H1 (cell line): ENCODE data around the gene ZNF189. TPM values are rescaled to one million over a fixed set of nuclear protein-coding genes. Genes with fewer than 3 reads are reported as not detected.

Experiments used
- CTCF ChIA-PET: fragments of 300-600 bp; sonication (Branson Sonifier 250); formaldehyde crosslinking; loops from one replicate; lab custom pipeline; 2021; ENCODE audit not compliant: partially characterized antibody; lab: Charles Lee
- POLR2A ChIA-PET: fragments of 300-600 bp; sonication (Branson Sonifier 250); formaldehyde crosslinking; loops from one replicate; lab custom pipeline; 2021; ENCODE audit warnings: inconsistent platforms; ENCODE audit not compliant: partially characterized antibody; lab: Charles Lee
- DNase-seq, 2 experiments: peaks; one replicate each; pipeline versions ENCODE4 v3.0.0 to v3.0.0-alpha.2; 2010 to 2022; ENCODE audit warnings: low spot score in 2 of 2, low read depth in 1 of 2, mixed read lengths in 1 of 2
- FAIRE-seq: peaks from 2 replicates; lab custom pipeline; 2011; peaks lifted over from hg19 to GRCh38; lab: Jason Lieb, UNC
- H2AFZ ChIP-seq: 2 replicates; pipeline ENCODE4 v1.8.1; 2012; ENCODE audit warnings: low read length, inconsistent platforms
- H2AK5ac ChIP-seq: 2 replicates; pipeline ENCODE4 v1.6.1; 2013; ENCODE audit warnings: low read depth, low read length
- H2BK120ac ChIP-seq: replicated peaks from 2 replicates; pipeline ENCODE3; 2013; ENCODE audit warnings: low read depth, low read length, inconsistent platforms
- H2BK12ac ChIP-seq: 2 replicates; pipeline ENCODE4 v1.6.1; 2013; ENCODE audit warnings: low read depth, low read length
- H2BK15ac ChIP-seq: 2 replicates; pipeline ENCODE4 v1.6.1; 2013; ENCODE audit warnings: low read length
- H2BK20ac ChIP-seq: 2 replicates; pipeline ENCODE4 v1.6.1; 2013; ENCODE audit warnings: low read length
- H2BK5ac ChIP-seq: 2 replicates; pipeline ENCODE4 v1.6.1; 2013; ENCODE audit warnings: low read depth, low read length
- H3K14ac ChIP-seq: 2 replicates; pipeline ENCODE4 v1.6.1; 2013; ENCODE audit warnings: inconsistent platforms; ENCODE audit not compliant: insufficient read length
- H3K18ac ChIP-seq: 2 replicates; pipeline ENCODE4 v1.6.1; 2013; ENCODE audit warnings: low read length; ENCODE audit errors: extremely low read depth
- H3K23ac ChIP-seq: 2 replicates; pipeline ENCODE4 v1.6.1; 2013; ENCODE audit warnings: inconsistent platforms; ENCODE audit not compliant: insufficient read length
- H3K23me2 ChIP-seq: 2 replicates; pipeline ENCODE4 v1.6.1; 2013; ENCODE audit warnings: low read depth, low read length
- H3K27ac ChIP-seq: 2 replicates; pipeline ENCODE4 v1.6.1; 2011; ENCODE audit warnings: low read depth, low read length, inconsistent platforms
- H3K27me3 ChIP-seq, 4 experiments: replicated peaks in 1 of 4; 1 replicate in 1 of 4; 2 replicates in 3 of 4; pipeline versions ENCODE4 v1.6.1 to v1.8.1; 2011 to 2013; ENCODE audit warnings: low read length in 3 of 4, mild to moderate bottlenecking in 3 of 4, inconsistent platforms in 2 of 4, mixed read lengths in 2 of 4, moderate library complexity in 1 of 4; ENCODE audit not compliant: control insufficient read depth in 3 of 4, insufficient read depth in 3 of 4; ENCODE audit errors: extremely low read depth in 1 of 4
- H3K36me3 ChIP-seq, 4 experiments: 2 replicates each; pipeline versions ENCODE4 v1.6.1 to v1.8.1; 2011 to 2013; ENCODE audit warnings: mild to moderate bottlenecking in 4 of 4, low read length in 3 of 4, moderate library complexity in 2 of 4, control low read depth in 1 of 4, inconsistent platforms in 1 of 4; ENCODE audit not compliant: insufficient read depth in 4 of 4, control insufficient read depth in 2 of 4
- H3K4ac ChIP-seq: replicated peaks from 2 replicates; pipeline ENCODE3; 2013; ENCODE audit warnings: low read length, low read depth, mixed read lengths, inconsistent platforms; ENCODE audit not compliant: insufficient read length
- H3K4me1 ChIP-seq, 4 experiments: replicated peaks in 1 of 4; 1 replicate in 1 of 4; 2 replicates in 3 of 4; pipeline versions ENCODE4 v1.6.1 to v1.8.1; 2011 to 2013; ENCODE audit warnings: low read length in 3 of 4, inconsistent platforms in 2 of 4, mixed read lengths in 1 of 4; ENCODE audit not compliant: insufficient read depth in 4 of 4, control insufficient read depth in 3 of 4
- H3K4me2 ChIP-seq, 2 experiments: 2 replicates each; pipeline versions ENCODE4 v1.6.1 to v1.8.1; 2011 to 2013; ENCODE audit warnings: low read depth in 2 of 2, low read length in 2 of 2, control low read depth in 1 of 2, inconsistent platforms in 1 of 2, mild to moderate bottlenecking in 1 of 2; ENCODE audit not compliant: insufficient read depth in 1 of 2
- H3K4me3 ChIP-seq, 4 experiments: fragments of 200-600, 300-600 bp in 1 of 4; sonication (generic), shearing (Covaris generic), sonication (Bioruptor Twin) in 1 of 4; 2 replicates each; pipeline versions ENCODE4 v1.5.1 to v1.8.1; 2011 to 2016; ENCODE audit warnings: low read length in 4 of 4, low read depth in 3 of 4, control low read depth in 2 of 4, inconsistent platforms in 2 of 4, mild to moderate bottlenecking in 2 of 4, mixed read lengths in 1 of 4, moderate library complexity in 1 of 4; ENCODE audit not compliant: insufficient read depth in 2 of 4; ENCODE audit errors: extremely low read depth in 1 of 4
- H3K56ac ChIP-seq: replicated peaks from 2 replicates; pipeline ENCODE3; 2013; ENCODE audit warnings: low read depth, mild to moderate bottlenecking, mixed read lengths, low read length, inconsistent platforms; ENCODE audit not compliant: insufficient read length
- H3K79me1 ChIP-seq: 2 replicates; pipeline ENCODE4 v1.6.1; 2013; ENCODE audit warnings: low read depth, low read length, control low read depth
- H3K79me2 ChIP-seq, 2 experiments: 2 replicates each; pipeline versions ENCODE4 v1.6.1 to v1.8.1; 2012 to 2013; ENCODE audit warnings: low read length in 2 of 2, mild to moderate bottlenecking in 2 of 2, inconsistent platforms in 1 of 2; ENCODE audit not compliant: insufficient read depth in 2 of 2, control insufficient read depth in 1 of 2
- H3K9ac ChIP-seq, 4 experiments: replicated peaks in 1 of 4; 1 replicate in 1 of 4; 2 replicates in 3 of 4; pipeline versions ENCODE4 v1.6.1 to v1.8.1; 2011 to 2013; ENCODE audit warnings: low read depth in 3 of 4, low read length in 3 of 4, control low read depth in 2 of 4, mild to moderate bottlenecking in 2 of 4, moderate library complexity in 2 of 4, inconsistent platforms in 1 of 4; ENCODE audit errors: extremely low read depth in 1 of 4
- H3K9me3 ChIP-seq, 2 experiments: 2 replicates each; pipeline versions ENCODE4 v1.6.1 to v1.8.1; 2012 to 2013; ENCODE audit warnings: mild to moderate bottlenecking in 2 of 2, moderate library complexity in 2 of 2, control low read depth in 1 of 2, inconsistent platforms in 1 of 2, low read depth in 1 of 2, low read length in 1 of 2, mixed read lengths in 1 of 2; ENCODE audit not compliant: insufficient read depth in 2 of 2
- H4K20me1 ChIP-seq, 2 experiments: replicated peaks in 1 of 2; 2 replicates each; pipeline versions ENCODE3 to v1.8.1; 2011 to 2013; ENCODE audit warnings: inconsistent platforms in 2 of 2, low read length in 2 of 2, mild to moderate bottlenecking in 1 of 2; ENCODE audit not compliant: insufficient read depth in 2 of 2, control insufficient read depth in 1 of 2
- H4K5ac ChIP-seq: 2 replicates; pipeline ENCODE4 v1.6.1; 2013; ENCODE audit warnings: low read length, low read depth, mixed read lengths, inconsistent platforms; ENCODE audit not compliant: insufficient read length
- H4K8ac ChIP-seq: 2 replicates; pipeline ENCODE4 v1.8.0; 2013; ENCODE audit warnings: mild to moderate bottlenecking, moderate library complexity, low read length, inconsistent platforms; ENCODE audit not compliant: insufficient read depth; ENCODE audit errors: extremely low read depth
- H4K91ac ChIP-seq: replicated peaks from 2 replicates; pipeline ENCODE3; 2013; ENCODE audit warnings: low read length, mixed read lengths, inconsistent platforms; ENCODE audit not compliant: insufficient read length
- BACH1 ChIP-seq: IDR thresholded peaks from 2 replicates; pipeline ENCODE4 v1.6.1; 2012; ENCODE audit warnings: low read length, improper control_type of control experiment
- BCL11A ChIP-seq, 2 experiments: IDR thresholded peaks; one replicate each; pipeline ENCODE4 v1.6.1; 2011; ENCODE audit warnings: low read depth in 2 of 2, low read length in 2 of 2, mild to moderate bottlenecking in 2 of 2
- BRCA1 ChIP-seq: IDR thresholded peaks from 2 replicates; pipeline ENCODE4 v1.6.1; 2012; ENCODE audit warnings: low read depth, low read length, improper control_type of control experiment
- CEBPB ChIP-seq: IDR thresholded peaks from 2 replicates; pipeline ENCODE4 v1.6.1; 2012; ENCODE audit warnings: low read depth, low read length
- GABPA ChIP-seq: IDR thresholded peaks from 2 replicates; pipeline ENCODE4 v1.6.1; 2011; ENCODE audit warnings: mild to moderate bottlenecking, low read length, moderate library complexity, borderline replicate concordance; ENCODE audit not compliant: insufficient read depth
- HDAC6 ChIP-seq: IDR thresholded peaks from one replicate; pipeline ENCODE4 v1.7.1; 2012; ENCODE audit warnings: low read depth, mild to moderate bottlenecking, inconsistent platforms, low read length, moderate library complexity
- MAFK ChIP-seq: IDR thresholded peaks from 2 replicates; pipeline ENCODE4 v1.6.1; 2012; ENCODE audit warnings: low read depth, mild to moderate bottlenecking, improper control_type of control experiment, low read length
- MAX ChIP-seq: IDR thresholded peaks from 2 replicates; pipeline ENCODE4 v1.6.1; 2012; ENCODE audit warnings: inconsistent platforms
- NANOG ChIP-seq: IDR thresholded peaks from 2 replicates; pipeline ENCODE4 v1.6.1; 2011; ENCODE audit warnings: low read length, low read depth, mild to moderate bottlenecking, inconsistent platforms; ENCODE audit not compliant: insufficient read depth, poor library complexity, severe bottlenecking
- POLR2A ChIP-seq, 2 experiments: IDR thresholded peaks; 1 replicate in 1 of 2; 2 replicates in 1 of 2; pipeline ENCODE4 v1.6.1; 2011; ENCODE audit warnings: low read depth in 2 of 2, low read length in 2 of 2, mild to moderate bottlenecking in 2 of 2; ENCODE audit errors: control extremely low read depth in 1 of 2
- POU5F1 ChIP-seq: IDR thresholded peaks from 2 replicates; pipeline ENCODE4 v1.6.1; 2011; ENCODE audit warnings: low read depth, mild to moderate bottlenecking, low read length, moderate library complexity
- RAD21 ChIP-seq, 2 experiments: IDR thresholded peaks in 1 of 2; conservative IDR thresholded peaks in 1 of 2; 2 replicates each; pipeline ENCODE4 v1.6.1; 2011; ENCODE audit warnings: low read depth in 2 of 2, low read length in 2 of 2, improper control_type of control experiment in 1 of 2, inconsistent platforms in 1 of 2, mild to moderate bottlenecking in 1 of 2, moderate library complexity in 1 of 2
- SP2 ChIP-seq: IDR thresholded peaks from 2 replicates; pipeline ENCODE4 v1.6.1; 2012; ENCODE audit warnings: mild to moderate bottlenecking, low read length, inconsistent platforms
- WGBS, 2 experiments: shearing (Covaris generic) in 1 of 2; methylation state at CpG; one replicate each; pipeline versions ENCODE4 v1.1.6 to v1.1.7; 2013 to 2015; ENCODE audit warnings: low lambda C conversion rate in 2 of 2, mixed read lengths in 2 of 2, inconsistent platforms in 1 of 2, low coverage in 1 of 2, missing lambda C conversion rate in 1 of 2; ENCODE audit not compliant: insufficient replicate concordance in 2 of 2, insufficient coverage in 1 of 2, insufficient read length in 1 of 2; ENCODE audit errors: extremely low coverage in 1 of 2, missing lambda C conversion rate in 1 of 2; 5-methylcytosine and 5-hydroxymethylcytosine counted together
- polyA plus RNA-seq, 7 experiments: library from polyadenylated mRNA; depleted of rRNA in 3 of 7; stranded (reverse) in 5 of 7; unstranded in 2 of 7; fragments of >200 nt in 5 of 7; fragments of 200-250 nt in 2 of 7; gene quantifications; 1 replicate in 5 of 7; 2 replicates in 1 of 7; 4 replicates in 1 of 7; pipeline versions ENCODE4 v1.2.1 to v1.2.3, GENCODE V29; 2011 to 2013; ENCODE audit warnings: missing spikeins in 2 of 7, mixed read lengths in 2 of 7
- total RNA-seq: library from RNA; stranded (reverse); fragmentation: NEBNext Ultra II Directional; extraction: Animal tissue kit (Norgen Biotek cat#: 25700); gene quantifications from 2 replicates; pipeline ENCODE4 v1.2.1, GENCODE V29; 2021

The ZNF189 gene
- total and polyA plus RNA-seq, 2 of the 8 experiments (the other 6 are each of a cell fraction or from before 2014, with no cell fraction given): 1.9 to 12.3 TPM

GRCh38 chr9:101427358-101427757 is 28.7 kb downstream of the ZNF189 start:
- H3K56ac ChIP-seq: no peak overlapping the region
- H3K9me3 ChIP-seq: no peaks in the 10 kb centered on the region
- H3K4me2 ChIP-seq: no peak overlapping the region
- no peaks in the 10 kb centered on the region for H3K36me3 ChIP-seq
- H3K14ac ChIP-seq: no peak overlapping the region
- H4K91ac ChIP-seq: no peak overlapping the region
- H2BK15ac ChIP-seq: no peak overlapping the region
- no peak overlapping the region for H2AK5ac ChIP-seq
- ChIA-PET POLR2A (interaction anchor here (0.5 to 1.9 kb wide), 3 partner anchors 8 to 18 kb away, joined by 3 to 6 read pairs (median 3); partner anchors contain the start of gene ALDOB), CTCF (interaction anchor here (1.1 to 2.1 kb wide), 4 partner anchors 10 to 826 kb away, joined by 3 to 7 read pairs (median 5); no protein-coding TSS in a partner anchor)
- H2BK5ac ChIP-seq: no peak overlapping the region
- no peaks in the 10 kb centered on the region for H3K27me3 ChIP-seq
- no peak overlapping the region for H3K4ac ChIP-seq
- no peak overlapping the region for H3K9ac ChIP-seq
- no peak overlapping the region for H2BK12ac ChIP-seq
- H3K23ac ChIP-seq: no peak overlapping the region
- no peak for TF ChIP-seq BRCA1
- TF ChIP-seq MAFK: no peak
- no peak for TF ChIP-seq BACH1
- TF ChIP-seq BCL11A (IDR thresholded peaks at IDR 0.05; ENCODE audit: low read depth in 2 of 2, low read length in 2 of 2): no peak
- TF ChIP-seq POLR2A (IDR thresholded peaks at IDR 0.05; ENCODE audit: control extremely low read depth in 1 of 2, low read depth in 2 of 2, low read length in 2 of 2): no peak
- no peak for TF ChIP-seq MAX
- no peak for TF ChIP-seq NANOG
- TF ChIP-seq POU5F1: no peak
- no peak for TF ChIP-seq SP2
- no peak for TF ChIP-seq GABPA
- no peak for TF ChIP-seq HDAC6
- no peak for TF ChIP-seq CEBPB
- TF ChIP-seq RAD21 (IDR thresholded peaks at IDR 0.05 in 1 of 2, conservative IDR thresholded peaks at IDR 0.05 in 1 of 2; ENCODE audit: low read depth in 2 of 2, low read length in 2 of 2): no peak
- no peaks in the 10 kb centered on the region for H4K20me1 ChIP-seq
- H3K18ac ChIP-seq: no peak overlapping the region
- H3K4me3 ChIP-seq: no peak overlapping the region
- H3K23me2 ChIP-seq: no peaks in the 10 kb centered on the region; the same call in 1 of the 2 replicates
- H2AFZ ChIP-seq: no peak overlapping the region
- no peak for FAIRE-seq
- no peaks in the 10 kb centered on the region for H3K79me2 ChIP-seq
- WGBS, 2 experiments: 96% methylated on average over 8 of the region's 8 CpGs; no CpG with 5 or more reads in 1 of the 2 experiments
- no peak overlapping the region for H3K27ac ChIP-seq
- H4K8ac ChIP-seq: no peak overlapping the region
- H3K79me1 ChIP-seq: no peaks in the 10 kb centered on the region
- DNase-seq: no peak
- no peak overlapping the region for H4K5ac ChIP-seq
- H2BK20ac ChIP-seq: no peak overlapping the region
- no peaks in the 10 kb centered on the region for H3K4me1 ChIP-seq
- no peak overlapping the region for H2BK120ac ChIP-seq
